Measurements from ENCODE around the gene B4GALNT3. TPM values are rescaled to one million over a fixed set of nuclear protein-coding genes. Genes with fewer than 3 reads are reported as not detected.

The B4GALNT3 gene
- total and polyA plus RNA-seq, 2 experiments from 2014 or later: 4.4 to 13.9 TPM

DNA sequence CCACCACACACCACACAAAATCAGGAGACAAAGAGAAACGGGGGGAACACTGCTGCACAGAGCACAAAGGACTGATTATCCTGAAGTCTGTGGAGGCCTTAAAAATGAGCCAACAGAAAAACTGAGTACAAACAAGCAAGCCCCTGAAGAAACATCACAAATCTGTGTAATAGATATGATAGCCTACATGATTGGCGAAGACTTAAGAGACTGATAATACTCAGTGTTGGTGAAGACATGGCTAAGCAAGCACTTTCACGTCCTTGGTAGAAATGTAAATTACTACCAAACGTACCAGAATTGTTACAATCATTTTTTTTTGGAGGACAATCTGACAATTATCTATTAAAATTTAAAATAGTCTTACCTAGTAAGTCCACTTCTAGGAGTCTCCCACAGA lies 128.9 kb downstream of the B4GALNT3 start:
- no peaks in the 10 kb centered on the region for H3K4me1 ChIP-seq (ENCODE audit: insufficient read depth)

DNA sequence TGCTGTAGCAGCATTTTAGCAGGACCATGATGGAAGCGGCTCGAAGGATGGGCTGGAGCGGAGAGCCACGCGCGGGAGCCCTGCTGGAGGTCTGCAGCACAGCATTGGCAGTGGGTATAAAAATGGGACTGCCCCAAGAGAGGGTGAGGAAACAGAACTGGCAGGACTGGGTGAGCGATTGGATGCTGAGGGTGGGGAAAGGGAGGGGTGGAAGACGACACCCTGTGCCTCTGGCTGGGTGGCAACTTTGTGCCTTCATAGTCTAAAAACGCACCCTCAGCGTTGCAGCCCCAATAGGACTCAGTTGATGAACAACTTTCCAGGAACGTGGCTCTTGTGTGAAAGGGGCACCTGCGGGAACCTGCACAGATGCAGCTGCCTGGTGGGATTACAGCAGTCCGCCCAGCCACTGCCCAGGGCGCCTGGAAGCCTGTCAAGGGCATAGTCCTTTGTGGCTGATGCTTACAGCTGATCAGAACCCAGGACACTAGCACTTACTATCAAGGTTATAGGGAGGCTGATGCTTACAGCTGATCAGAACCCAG lies 130.5 kb downstream of the B4GALNT3 start:
- H3K9me3 ChIP-seq (ENCODE audit: low read depth): no peaks in the 10 kb centered on the region
- H4K20me1 ChIP-seq (ENCODE audit: insufficient read depth, poor library complexity, severe bottlenecking): no peaks in the 10 kb centered on the region
- DNase-seq (ENCODE audit: low spot score): no peak
- no peaks in the 10 kb centered on the region for H3K4me1 ChIP-seq (ENCODE audit: insufficient read depth)
- no peak overlapping the region for H3K4me2 ChIP-seq
- no peak overlapping the region for H2AFZ ChIP-seq
- no peak overlapping the region for H3K4me3 ChIP-seq
- no peak overlapping the region for H3K27ac ChIP-seq
- H3K36me3 ChIP-seq (replicated peaks; ENCODE audit: insufficient read depth, low read depth): no peaks in the 10 kb centered on the region
- 88% methylated on average over 14 of the region's 14 CpGs for WGBS (ENCODE audit: low lambda C conversion rate, missing lambda C conversion rate)
- no peaks in the 10 kb centered on the region for H3K27me3 ChIP-seq
- H3K9me2 ChIP-seq (replicated peaks; ENCODE audit: insufficient read depth): no peaks in the 10 kb centered on the region
- TF ChIP-seq EZH2 (IDR thresholded peaks at IDR 0.05; ENCODE audit: borderline replicate concordance) (no peak), EZH2phosphoT487 (IDR thresholded peaks at IDR 0.05; ENCODE audit: low read depth, severe bottlenecking, unreplicated experiment) (no peak)
- TF ChIP-seq, protein P1, sequence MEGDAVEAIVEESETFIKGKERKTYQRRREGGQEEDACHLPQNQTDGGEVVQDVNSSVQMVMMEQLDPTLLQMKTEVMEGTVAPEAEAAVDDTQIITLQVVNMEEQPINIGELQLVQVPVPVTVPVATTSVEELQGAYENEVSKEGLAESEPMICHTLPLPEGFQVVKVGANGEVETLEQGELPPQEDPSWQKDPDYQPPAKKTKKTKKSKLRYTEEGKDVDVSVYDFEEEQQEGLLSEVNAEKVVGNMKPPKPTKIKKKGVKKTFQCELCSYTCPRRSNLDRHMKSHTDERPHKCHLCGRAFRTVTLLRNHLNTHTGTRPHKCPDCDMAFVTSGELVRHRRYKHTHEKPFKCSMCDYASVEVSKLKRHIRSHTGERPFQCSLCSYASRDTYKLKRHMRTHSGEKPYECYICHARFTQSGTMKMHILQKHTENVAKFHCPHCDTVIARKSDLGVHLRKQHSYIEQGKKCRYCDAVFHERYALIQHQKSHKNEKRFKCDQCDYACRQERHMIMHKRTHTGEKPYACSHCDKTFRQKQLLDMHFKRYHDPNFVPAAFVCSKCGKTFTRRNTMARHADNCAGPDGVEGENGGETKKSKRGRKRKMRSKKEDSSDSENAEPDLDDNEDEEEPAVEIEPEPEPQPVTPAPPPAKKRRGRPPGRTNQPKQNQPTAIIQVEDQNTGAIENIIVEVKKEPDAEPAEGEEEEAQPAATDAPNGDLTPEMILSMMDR (IDR thresholded peaks at IDR 0.05; ENCODE audit: poor library complexity): no peak
- no peaks in the 10 kb centered on the region for H3K79me2 ChIP-seq

More for the DNA sequence above, 128.9 kb downstream of the B4GALNT3 start:
- Histone ChIP-seq H3K9me2 (replicated peaks; ENCODE audit: insufficient read depth) (no peaks in the 10 kb centered on the region), H2AFZ (no peak overlapping the region), H3K4me2 (no peak overlapping the region), H3K4me3 (no peak overlapping the region), H3K9me3 (ENCODE audit: low read depth) (no peaks in the 10 kb centered on the region), H4K20me1 (ENCODE audit: insufficient read depth, poor library complexity, severe bottlenecking) (no peaks in the 10 kb centered on the region), H3K27me3 (no peaks in the 10 kb centered on the region), H3K79me2 (no peaks in the 10 kb centered on the region), H3K27ac (no peak overlapping the region), H3K36me3 (replicated peaks; ENCODE audit: insufficient read depth, low read depth) (no peaks in the 10 kb centered on the region)
- 94% methylated on average over 4 of the region's 4 CpGs for WGBS (ENCODE audit: low lambda C conversion rate, missing lambda C conversion rate)
- TF ChIP-seq, protein P1 (IDR thresholded peaks at IDR 0.05; ENCODE audit: poor library complexity): no peak
- TF ChIP-seq EZH2phosphoT487 (IDR thresholded peaks at IDR 0.05; ENCODE audit: low read depth, severe bottlenecking, unreplicated experiment) (no peak), EZH2 (IDR thresholded peaks at IDR 0.05; ENCODE audit: borderline replicate concordance) (no peak)
- DNase-seq (ENCODE audit: low spot score): no peak

DNA sequence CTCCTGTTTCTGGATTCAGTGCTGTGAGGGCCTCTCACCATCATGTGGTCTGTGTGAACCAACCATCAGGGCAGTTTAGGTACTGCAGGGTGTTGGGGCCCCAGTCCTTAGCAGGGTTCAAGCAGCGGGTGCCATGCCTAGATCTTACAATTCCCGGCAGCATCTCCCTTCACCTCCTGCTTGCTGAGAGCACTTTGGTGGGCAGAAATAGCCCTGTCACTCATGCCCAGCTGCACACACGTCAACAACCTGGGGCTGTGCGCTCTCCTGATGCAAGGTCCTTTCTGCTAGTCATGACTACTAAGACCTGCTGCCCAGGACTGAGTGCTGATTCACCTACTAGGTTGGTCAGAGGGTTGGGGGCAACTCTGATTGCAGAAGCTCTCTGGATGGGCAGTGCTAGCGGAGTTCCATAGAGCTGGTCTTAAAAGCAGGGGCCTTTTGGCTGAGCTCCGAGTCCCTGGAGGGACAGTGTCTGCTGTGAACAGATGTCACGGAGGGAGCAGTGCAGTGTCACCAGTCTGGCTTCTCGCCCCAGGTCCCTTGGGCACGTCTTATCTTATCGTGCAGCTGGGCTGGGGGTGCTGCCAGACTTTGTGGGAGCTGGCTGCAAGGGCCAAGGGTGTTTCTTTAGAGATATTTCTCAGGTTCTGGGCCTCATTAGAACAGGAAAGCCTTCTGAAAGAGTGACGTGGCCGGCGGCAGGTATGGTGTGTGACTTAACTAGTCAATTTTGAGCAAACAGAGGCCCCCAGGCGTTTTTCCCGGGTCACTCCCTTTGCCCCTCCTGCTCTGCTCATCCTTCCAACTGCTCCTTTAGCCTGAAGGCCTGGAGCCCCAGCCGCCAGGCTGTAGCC lies 131.7 kb downstream of the B4GALNT3 start:
- Histone ChIP-seq H4K20me1 (ENCODE audit: insufficient read depth, poor library complexity, severe bottlenecking) (no peaks in the 10 kb centered on the region), H3K27me3 (no peaks in the 10 kb centered on the region), H2AFZ (no peak overlapping the region), H3K9me2 (replicated peaks; ENCODE audit: insufficient read depth) (no peaks in the 10 kb centered on the region), H3K36me3 (replicated peaks; ENCODE audit: insufficient read depth, low read depth) (no peaks in the 10 kb centered on the region), H3K4me1 (ENCODE audit: insufficient read depth) (no peaks in the 10 kb centered on the region), H3K9me3 (ENCODE audit: low read depth) (no peaks in the 10 kb centered on the region), H3K27ac (no peak overlapping the region), H3K79me2 (no peaks in the 10 kb centered on the region), H3K4me3 (no peak overlapping the region), H3K4me2 (no peak overlapping the region)
- WGBS (ENCODE audit: low lambda C conversion rate, missing lambda C conversion rate): 64% methylated on average over 16 of the region's 16 CpGs
- DNase-seq (ENCODE audit: low spot score): no peak
- no peak for TF ChIP-seq EZH2 (IDR thresholded peaks at IDR 0.05; ENCODE audit: borderline replicate concordance)
- TF ChIP-seq, protein P1 (IDR thresholded peaks at IDR 0.05; ENCODE audit: poor library complexity): no peak
- TF ChIP-seq EZH2phosphoT487 (IDR thresholded peaks at IDR 0.05; ENCODE audit: low read depth, severe bottlenecking, unreplicated experiment): no peak

Measured in hepatocyte (in vitro differentiated cells).